Gastroesophageal sphincter (tissue), 4 donors: ENCODE measurements around the gene TUBGCP3. TPM values are rescaled to one million over a fixed set of nuclear protein-coding genes. Genes with fewer than 3 reads are reported as not detected.

Experiments used
- ATAC-seq: fragments of 150-250 bp; one replicate; pipeline ENCODE4 v1.9.1; 2016; ENCODE audit warnings: mild to moderate bottlenecking, moderate library complexity
- H3K27ac ChIP-seq, 4 donors: fragments of 200-600 bp; sonication (generic) in 3 of 4; 1 replicate in 3 of 4; 2 replicates in 1 of 4; pipeline ENCODE4 v1.5.1; 2016 to 2019
- H3K27me3 ChIP-seq: fragments of 200-600 bp; sonication (generic); one replicate; pipeline ENCODE4 v1.5.1; 2019
- H3K36me3 ChIP-seq, 2 donors: fragments of 200-600 bp; sonication (generic); one replicate each; pipeline ENCODE4 v1.5.1; 2019; ENCODE audit warnings: control low read depth in 1 of 2
- H3K4me1 ChIP-seq, 3 donors: fragments of 200-600 bp; sonication (generic); 1 replicate in 2 of 3; 2 replicates in 1 of 3; pipeline ENCODE4 v1.5.1; 2016 to 2019; ENCODE audit warnings: control low read depth in 2 of 3
- H3K4me3 ChIP-seq, 2 donors: fragments of 200-600 bp; sonication (generic); one replicate each; pipeline ENCODE4 v1.5.1; 2019; ENCODE audit warnings: mild to moderate bottlenecking in 1 of 2, moderate library complexity in 1 of 2
- H3K9me3 ChIP-seq, 3 donors: fragments of 200-600 bp; sonication (generic); one replicate each; pipeline ENCODE4 v1.5.1; 2017 to 2019; ENCODE audit warnings: control low read depth in 2 of 3
- EP300 ChIP-seq: sonication (generic); formaldehyde crosslinking; IDR thresholded peaks from one replicate; pipeline ENCODE4 v1.6.1; 2017; ENCODE audit warnings: antibody characterized with exemption, mild to moderate bottlenecking
- POLR2A ChIP-seq, 2 donors: fragments of 450-650 bp; IDR thresholded peaks; one replicate each; pipeline ENCODE4 v1.6.1; 2017; ENCODE audit warnings: antibody characterized with exemption in 2 of 2, mild to moderate bottlenecking in 2 of 2, moderate library complexity in 1 of 2
- POLR2AphosphoS5 ChIP-seq: sonication (generic); formaldehyde crosslinking; IDR thresholded peaks from one replicate; pipeline ENCODE4 v1.6.1; 2017; ENCODE audit warnings: antibody characterized with exemption
- WGBS, 2 donors: methylation state at CpG; one replicate each; pipeline ENCODE4 v1.1.5; 2018; ENCODE audit warnings: low coverage in 1 of 2; 5-methylcytosine and 5-hydroxymethylcytosine counted together
- total RNA-seq, 4 donors: library from RNA; depleted of rRNA; stranded (reverse); fragments of >200 nt; gene quantifications; one replicate each; pipeline ENCODE4 v1.1.0, GENCODE V29; 2016
- TF ChIP-seq, protein P1 (sequence below), 4 experiments: fragments of 200-600 bp in 2 of 4; fragments of 450-650 bp in 2 of 4; sonication (generic) in 1 of 4; IDR thresholded peaks; one replicate each; pipeline ENCODE4 v1.5.1; 2017 to 2019; ENCODE audit warnings: antibody characterized with exemption in 4 of 4, mild to moderate bottlenecking in 2 of 4, moderate library complexity in 2 of 4

TUBGCP3 gene
- total RNA-seq, 4 donors from 2014 or later: 25.6 to 37.8 (median 28.9) TPM

DNA sequence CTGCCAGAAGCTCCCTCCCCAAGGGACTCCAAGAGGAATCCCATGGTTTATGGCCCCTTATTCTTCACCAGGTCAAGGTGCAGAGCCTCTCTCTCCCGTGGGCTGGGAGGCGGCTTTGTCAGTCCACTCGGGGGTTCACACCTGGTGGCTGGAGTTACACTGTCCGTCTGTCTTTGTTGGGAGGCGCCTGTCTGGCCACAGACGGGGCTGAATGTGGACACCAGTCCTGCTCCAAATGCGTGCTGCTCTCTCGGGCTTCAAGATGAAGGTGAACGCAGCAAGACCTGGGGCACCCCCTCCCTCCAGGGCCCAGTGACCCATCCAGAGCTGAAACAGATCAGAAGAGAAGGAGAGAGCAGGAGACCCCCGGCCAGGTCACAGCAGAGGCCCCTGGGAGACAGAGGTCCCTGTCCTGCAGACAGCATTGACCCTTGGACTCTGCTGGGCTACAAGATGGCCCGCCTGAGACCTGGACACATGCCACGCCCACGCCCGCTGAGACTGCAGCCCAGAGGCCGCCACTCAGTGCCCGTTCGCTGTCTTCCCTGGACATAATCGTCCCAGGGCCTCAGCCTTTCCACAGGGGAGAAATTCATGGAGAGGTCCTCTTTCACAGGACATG, 29.9 kb upstream of the TUBGCP3 start:
- 78 to 92% methylated on average over 2 to 4 of the region's 18 CpGs for WGBS, 2 donors

DNA sequence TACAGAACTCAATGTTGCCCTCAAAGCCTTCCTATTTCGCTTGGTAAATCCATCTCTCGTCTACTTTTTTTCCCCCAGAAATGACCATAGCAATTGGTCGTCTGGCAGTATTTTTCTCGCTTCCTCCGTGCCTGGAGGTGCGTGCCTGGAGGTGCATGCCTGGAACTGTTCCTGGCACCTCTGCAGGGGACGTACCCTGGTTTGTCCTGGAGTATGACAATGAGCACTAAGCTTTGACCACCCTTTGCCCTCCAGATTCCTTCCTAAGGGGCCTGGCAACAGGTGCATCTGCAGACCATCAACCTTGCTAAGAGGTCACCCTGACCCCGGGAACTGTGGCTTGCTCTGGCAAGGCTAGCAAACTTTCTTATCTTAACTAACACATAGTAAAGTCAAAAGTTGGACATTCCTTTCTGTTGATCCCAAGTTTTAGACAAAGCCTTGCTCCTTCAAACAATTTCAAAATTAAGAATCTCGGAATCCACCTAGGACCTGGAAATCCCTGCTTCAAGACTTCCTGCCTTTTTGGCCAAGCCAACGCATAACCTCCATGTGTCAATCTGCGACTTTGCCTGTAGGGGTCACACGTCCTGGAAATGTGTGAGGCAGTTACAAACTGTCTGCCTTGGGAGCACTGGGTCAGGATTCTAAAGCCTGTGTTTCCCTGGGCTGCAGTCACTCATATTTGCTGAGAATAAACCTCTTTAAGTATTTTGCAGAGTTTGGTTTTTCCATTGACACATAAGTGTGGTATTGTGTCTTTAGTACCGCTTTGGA, 28.8 kb upstream of the TUBGCP3 start:
- Histone ChIP-seq H3K27ac (no peak overlapping the region), H3K27me3 (peaks cover 41% of the 10 kb centered on the region), H3K4me1 (no peaks in the 10 kb centered on the region), H3K9me3 (no peaks in the 10 kb centered on the region), H3K36me3 (no peaks in the 10 kb centered on the region), H3K4me3 (no peak overlapping the region)
- TF ChIP-seq, protein P1, sequence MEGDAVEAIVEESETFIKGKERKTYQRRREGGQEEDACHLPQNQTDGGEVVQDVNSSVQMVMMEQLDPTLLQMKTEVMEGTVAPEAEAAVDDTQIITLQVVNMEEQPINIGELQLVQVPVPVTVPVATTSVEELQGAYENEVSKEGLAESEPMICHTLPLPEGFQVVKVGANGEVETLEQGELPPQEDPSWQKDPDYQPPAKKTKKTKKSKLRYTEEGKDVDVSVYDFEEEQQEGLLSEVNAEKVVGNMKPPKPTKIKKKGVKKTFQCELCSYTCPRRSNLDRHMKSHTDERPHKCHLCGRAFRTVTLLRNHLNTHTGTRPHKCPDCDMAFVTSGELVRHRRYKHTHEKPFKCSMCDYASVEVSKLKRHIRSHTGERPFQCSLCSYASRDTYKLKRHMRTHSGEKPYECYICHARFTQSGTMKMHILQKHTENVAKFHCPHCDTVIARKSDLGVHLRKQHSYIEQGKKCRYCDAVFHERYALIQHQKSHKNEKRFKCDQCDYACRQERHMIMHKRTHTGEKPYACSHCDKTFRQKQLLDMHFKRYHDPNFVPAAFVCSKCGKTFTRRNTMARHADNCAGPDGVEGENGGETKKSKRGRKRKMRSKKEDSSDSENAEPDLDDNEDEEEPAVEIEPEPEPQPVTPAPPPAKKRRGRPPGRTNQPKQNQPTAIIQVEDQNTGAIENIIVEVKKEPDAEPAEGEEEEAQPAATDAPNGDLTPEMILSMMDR (IDR thresholded peaks at IDR 0.05): peak in 2 of 4 experiments; percentile 21 to 37
- no peak for TF ChIP-seq EP300
- 52 to 61% methylated on average over 7 to 9 of the region's 13 CpGs for WGBS, 2 donors
- ATAC-seq: no peak

More for the DNA sequence above, 29.9 kb upstream of the TUBGCP3 start:
- no peak overlapping the region for H3K4me3 ChIP-seq
- H3K27ac ChIP-seq: no peak overlapping the region
- no peaks in the 10 kb centered on the region for H3K4me1 ChIP-seq
- no peak for ATAC-seq
- no peaks in the 10 kb centered on the region for H3K9me3 ChIP-seq
- no peaks in the 10 kb centered on the region for H3K36me3 ChIP-seq
- H3K27me3 ChIP-seq: peaks cover 34% of the 10 kb centered on the region
- TF ChIP-seq EP300: no peak
- no peak for TF ChIP-seq POLR2AphosphoS5
- TF ChIP-seq POLR2A (IDR thresholded peaks at IDR 0.05): no peak
- TF ChIP-seq, protein P1 (IDR thresholded peaks at IDR 0.05): no peak

DNA sequence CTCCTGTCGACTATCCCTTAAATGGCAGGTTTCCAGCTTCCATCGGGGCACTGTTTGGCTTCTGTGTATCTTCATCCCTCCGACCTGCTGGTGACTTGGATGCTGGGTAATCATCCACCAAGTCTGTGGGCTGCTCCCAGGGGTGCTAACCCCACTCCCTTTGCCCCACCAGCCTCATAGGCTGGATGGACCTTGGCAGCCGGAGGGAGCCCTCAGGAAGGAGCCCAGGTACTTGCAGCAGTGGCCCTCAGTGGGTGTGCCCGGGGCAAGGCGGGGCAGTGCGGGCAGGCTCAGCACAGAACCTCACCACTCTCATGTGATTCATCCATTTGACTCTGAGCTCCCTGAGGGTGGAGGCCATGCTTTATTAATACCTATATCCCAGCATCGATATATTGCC, 27.4 kb upstream of the TUBGCP3 start:
- H3K4me1 ChIP-seq: no peaks in the 10 kb centered on the region
- H3K27me3 ChIP-seq: peaks cover 40% of the 10 kb centered on the region
- 67 to 97% methylated on average over 3 of the region's 8 CpGs for WGBS, 2 donors
- TF ChIP-seq, protein P1 (IDR thresholded peaks at IDR 0.05): no peak
- TF ChIP-seq POLR2A (IDR thresholded peaks at IDR 0.05) (no peak), EP300 (no peak), POLR2AphosphoS5 (no peak)
- no peak for ATAC-seq
- no peak overlapping the region for H3K4me3 ChIP-seq
- no peak overlapping the region for H3K27ac ChIP-seq
- no peaks in the 10 kb centered on the region for H3K9me3 ChIP-seq
- H3K36me3 ChIP-seq: no peaks in the 10 kb centered on the region

DNA sequence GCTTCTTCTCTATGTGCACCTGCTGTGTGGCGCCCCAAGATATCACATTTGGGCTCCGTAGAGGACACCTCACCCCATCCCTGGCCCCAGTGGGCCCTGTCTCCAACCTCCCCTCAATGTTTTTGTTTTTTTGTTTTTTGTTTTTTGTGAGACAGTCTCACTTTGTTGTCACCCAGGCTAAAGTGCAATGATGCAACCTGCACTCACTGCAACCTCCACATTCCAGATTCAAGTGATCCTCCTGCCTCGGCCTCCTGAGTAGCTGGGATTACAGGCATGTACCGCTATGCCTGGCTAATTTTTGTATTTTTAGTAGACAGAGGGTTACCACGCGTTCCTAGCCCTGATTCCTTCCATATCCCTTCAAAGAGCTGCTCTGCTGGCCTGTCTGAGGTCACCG, 26.9 kb upstream of the TUBGCP3 start:
- Histone ChIP-seq H3K36me3 (no peaks in the 10 kb centered on the region), H3K4me1 (no peaks in the 10 kb centered on the region), H3K27me3 (peaks cover 36% of the 10 kb centered on the region), H3K27ac (no peak overlapping the region), H3K4me3 (no peak overlapping the region), H3K9me3 (no peaks in the 10 kb centered on the region)
- ATAC-seq: no peak
- WGBS, 2 donors: 93 to 100% methylated on average over 2 to 6 of the region's 7 CpGs
- TF ChIP-seq POLR2A (IDR thresholded peaks at IDR 0.05): no peak
- TF ChIP-seq, protein P1 (IDR thresholded peaks at IDR 0.05): no peak
- no peak for TF ChIP-seq EP300
- TF ChIP-seq POLR2AphosphoS5: no peak

DNA sequence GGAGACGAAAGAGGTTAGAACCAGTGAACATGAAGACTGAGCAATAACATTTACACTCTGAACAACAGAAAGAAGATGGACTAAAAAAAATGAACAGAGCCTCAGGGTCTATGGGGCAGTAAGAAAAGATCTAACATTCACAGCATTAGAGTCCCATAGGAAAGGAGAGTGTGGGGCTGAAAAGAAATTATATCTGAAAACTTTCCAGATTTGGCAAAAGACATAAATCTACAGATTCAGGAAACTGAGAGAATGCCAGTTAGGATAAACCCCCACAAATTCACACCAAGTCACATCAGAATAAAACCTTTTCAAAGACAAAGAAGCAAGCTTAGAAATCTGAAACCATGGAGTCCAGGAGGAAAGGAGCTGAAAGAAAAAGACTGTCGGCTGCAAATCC, 20.3 kb upstream of the TUBGCP3 start:
- Histone ChIP-seq H3K4me3 (no peak overlapping the region), H3K27ac (no peak overlapping the region), H3K4me1 (peaks cover 0 to 12% (median 3%) of the 10 kb centered on the region in 3 donors), H3K36me3 (no peaks in the 10 kb centered on the region), H3K27me3 (peaks cover 11% of the 10 kb centered on the region), H3K9me3 (no peaks in the 10 kb centered on the region)
- WGBS, 2 donors: 65 to 67% methylated on average over 1 to 2 of the region's 2 CpGs
- ATAC-seq: no peak
- no peak for TF ChIP-seq POLR2AphosphoS5
- TF ChIP-seq, protein P1 (IDR thresholded peaks at IDR 0.05): no peak
- no peak for TF ChIP-seq POLR2A (IDR thresholded peaks at IDR 0.05)
- no peak for TF ChIP-seq EP300
